ENCODE measurements around the gene CACNG1. TPM values are rescaled to one million over a fixed set of nuclear protein-coding genes. Genes with fewer than 3 reads are reported as not detected.

Gene CACNG1
- total RNA-seq, 1 donor from 2014 or later, result not detected

DNA sequence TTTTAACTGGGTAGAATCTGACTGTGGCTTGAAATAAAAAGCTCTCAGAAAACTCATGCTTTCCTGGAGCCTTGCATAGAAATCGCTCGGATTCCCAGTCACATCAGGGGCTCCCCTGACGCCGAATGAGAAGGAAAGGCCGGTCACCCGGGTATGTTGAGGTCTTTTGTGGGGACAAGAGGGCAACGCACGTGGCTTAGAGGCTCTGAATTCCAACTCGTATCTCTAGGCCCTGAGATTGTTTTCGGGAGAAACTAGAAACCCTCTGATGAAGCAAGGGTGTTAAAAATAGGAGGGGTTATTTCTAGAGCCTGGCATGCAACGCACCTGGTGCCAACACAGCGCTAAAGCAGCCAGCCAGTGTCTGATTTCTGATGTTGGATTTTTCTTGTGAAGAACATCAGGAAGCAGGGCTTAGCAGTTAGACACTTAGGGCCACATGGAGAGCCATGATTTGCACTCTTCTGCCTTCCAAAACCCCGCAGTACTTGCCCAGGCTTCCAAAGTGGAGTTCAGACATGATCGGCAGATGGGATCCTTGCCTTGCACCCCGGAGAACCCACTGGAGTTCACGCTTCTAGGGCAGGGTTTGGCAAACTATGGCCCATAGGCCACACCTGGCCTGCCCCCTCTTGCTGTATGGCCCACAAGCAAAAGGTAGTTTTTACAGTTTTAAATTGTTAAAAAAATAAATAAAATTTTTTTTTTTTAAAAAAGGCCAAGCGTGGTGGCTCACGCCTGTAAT is 12.6 kb downstream of the CACNG1 start:
- no peaks in the 10 kb centered on the region for H3K9me3 Mint-ChIP-seq
- intact Hi-C loops (cut with micrococcal nuclease), result no loop called here
- DNase-seq (ENCODE audit: low spot score), result no peak
- H3K36me3 Mint-ChIP-seq (ENCODE audit: low read depth), result no peaks in the 10 kb centered on the region
- H3K27ac Mint-ChIP-seq, result no peak overlapping the region
- no peaks in the 10 kb centered on the region for H3K27me3 Mint-ChIP-seq (ENCODE audit: insufficient read depth)
- H3K4me1 Mint-ChIP-seq (ENCODE audit: low read depth), result no peaks in the 10 kb centered on the region
- no peak overlapping the region for H3K4me3 Mint-ChIP-seq

DNA sequence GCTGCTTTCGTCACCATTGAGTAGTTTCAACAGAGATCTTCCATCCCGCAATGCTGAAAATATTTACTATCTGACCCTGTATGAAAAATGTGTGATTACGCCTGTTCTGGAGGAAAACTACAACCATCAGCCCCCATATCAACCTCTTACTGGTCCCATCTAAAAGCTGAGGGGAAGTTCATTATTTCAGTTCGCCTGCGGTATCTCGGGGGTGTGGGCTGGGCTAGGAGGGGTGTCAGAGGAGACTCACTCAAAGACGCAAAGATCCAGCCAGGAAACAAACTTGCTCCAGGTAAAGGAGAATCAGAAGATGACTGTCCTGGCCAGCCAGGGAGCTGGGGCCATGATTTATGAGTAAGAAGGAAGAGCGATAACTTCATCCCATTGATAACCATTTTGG is 13.7 kb downstream of the CACNG1 start:
- DNase-seq (ENCODE audit: low spot score), result no peak
- intact Hi-C loops (cut with micrococcal nuclease), result no loop called here
- no peaks in the 10 kb centered on the region for H3K27me3 Mint-ChIP-seq (ENCODE audit: insufficient read depth)
- H3K27ac Mint-ChIP-seq, result no peak overlapping the region
- no peaks in the 10 kb centered on the region for H3K4me1 Mint-ChIP-seq (ENCODE audit: low read depth)
- H3K9me3 Mint-ChIP-seq, result no peaks in the 10 kb centered on the region
- no peaks in the 10 kb centered on the region for H3K36me3 Mint-ChIP-seq (ENCODE audit: low read depth)
- H3K4me3 Mint-ChIP-seq, result no peak overlapping the region

DNA sequence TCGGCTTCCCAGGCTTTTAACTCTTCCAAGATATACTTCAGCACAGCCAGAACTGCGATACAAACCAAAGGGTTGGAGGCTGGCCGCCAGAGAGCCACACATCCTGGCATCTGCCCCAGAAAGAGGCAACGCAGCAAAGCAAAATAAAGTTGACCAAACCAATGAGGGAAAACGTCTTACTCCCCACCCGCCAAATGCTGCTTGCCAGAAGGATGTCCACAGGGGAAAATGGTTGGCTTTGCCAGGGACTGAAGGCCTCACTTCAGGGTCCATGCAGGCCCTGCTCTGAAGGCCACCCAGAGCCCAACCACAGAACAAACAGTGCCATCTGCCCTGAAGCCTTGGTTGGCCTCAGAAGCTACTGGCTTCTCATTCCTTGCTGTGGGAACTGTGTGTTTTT is 15.0 kb downstream of the CACNG1 start:
- H3K4me3 Mint-ChIP-seq, result no peak overlapping the region
- H3K9me3 Mint-ChIP-seq, result no peaks in the 10 kb centered on the region
- intact Hi-C loops (cut with micrococcal nuclease), result no loop called here
- DNase-seq (ENCODE audit: low spot score), result no peak
- no peak overlapping the region for H3K27ac Mint-ChIP-seq
- no peaks in the 10 kb centered on the region for H3K27me3 Mint-ChIP-seq (ENCODE audit: insufficient read depth)
- no peaks in the 10 kb centered on the region for H3K36me3 Mint-ChIP-seq (ENCODE audit: low read depth)
- no peaks in the 10 kb centered on the region for H3K4me1 Mint-ChIP-seq (ENCODE audit: low read depth)

DNA sequence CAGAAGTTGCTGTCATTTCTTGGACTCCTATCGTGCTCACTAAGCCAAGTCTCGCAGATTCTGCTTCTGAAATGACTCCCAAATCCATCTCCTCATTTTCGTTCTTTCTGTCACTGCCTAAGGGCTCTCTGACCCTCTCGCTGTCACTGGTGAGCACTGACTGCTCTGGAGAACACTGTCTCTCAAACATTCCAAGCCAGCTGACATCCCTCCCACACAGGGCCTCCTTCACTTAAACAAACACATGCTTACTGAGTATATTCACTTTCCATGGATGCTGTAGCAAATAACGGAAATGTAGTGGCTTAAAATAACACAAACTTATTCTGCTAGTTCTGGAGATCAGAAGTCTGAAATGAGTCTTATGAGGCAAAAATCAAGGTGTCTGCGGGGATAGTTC is 18.8 kb downstream of the CACNG1 start:
- intact Hi-C loops (cut with micrococcal nuclease), result no loop called here
- Mint-ChIP-seq H3K27me3 (ENCODE audit: insufficient read depth) (no peaks in the 10 kb centered on the region), H3K4me3 (no peak overlapping the region), H3K9me3 (no peaks in the 10 kb centered on the region), H3K36me3 (ENCODE audit: low read depth) (no peaks in the 10 kb centered on the region), H3K27ac (no peak overlapping the region), H3K4me1 (ENCODE audit: low read depth) (no peaks in the 10 kb centered on the region)
- no peak for DNase-seq (ENCODE audit: low spot score)

DNA sequence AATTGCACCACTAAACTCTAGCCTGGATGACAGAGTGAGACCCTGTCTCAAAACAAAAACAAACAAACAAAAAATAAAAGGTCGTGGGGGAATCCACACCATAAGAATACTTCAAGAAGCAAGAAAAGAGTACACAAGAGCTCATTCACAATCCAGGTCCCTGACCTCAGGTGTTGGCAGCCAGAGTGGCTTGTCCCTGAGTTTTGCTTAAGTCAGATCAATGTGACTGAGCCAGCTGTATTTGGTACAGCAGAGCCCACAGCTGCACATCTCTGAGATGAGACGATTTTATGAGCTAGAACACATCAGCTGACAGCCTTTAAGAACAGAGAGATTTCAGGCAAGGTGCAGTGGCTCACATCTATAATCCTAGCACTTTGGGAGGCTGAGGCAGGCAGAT is 22.4 kb downstream of the CACNG1 start:
- no peaks in the 10 kb centered on the region for H3K36me3 Mint-ChIP-seq (ENCODE audit: low read depth)
- intact Hi-C loops (cut with micrococcal nuclease), result no loop called here
- H3K9me3 Mint-ChIP-seq, result no peaks in the 10 kb centered on the region

DNA sequence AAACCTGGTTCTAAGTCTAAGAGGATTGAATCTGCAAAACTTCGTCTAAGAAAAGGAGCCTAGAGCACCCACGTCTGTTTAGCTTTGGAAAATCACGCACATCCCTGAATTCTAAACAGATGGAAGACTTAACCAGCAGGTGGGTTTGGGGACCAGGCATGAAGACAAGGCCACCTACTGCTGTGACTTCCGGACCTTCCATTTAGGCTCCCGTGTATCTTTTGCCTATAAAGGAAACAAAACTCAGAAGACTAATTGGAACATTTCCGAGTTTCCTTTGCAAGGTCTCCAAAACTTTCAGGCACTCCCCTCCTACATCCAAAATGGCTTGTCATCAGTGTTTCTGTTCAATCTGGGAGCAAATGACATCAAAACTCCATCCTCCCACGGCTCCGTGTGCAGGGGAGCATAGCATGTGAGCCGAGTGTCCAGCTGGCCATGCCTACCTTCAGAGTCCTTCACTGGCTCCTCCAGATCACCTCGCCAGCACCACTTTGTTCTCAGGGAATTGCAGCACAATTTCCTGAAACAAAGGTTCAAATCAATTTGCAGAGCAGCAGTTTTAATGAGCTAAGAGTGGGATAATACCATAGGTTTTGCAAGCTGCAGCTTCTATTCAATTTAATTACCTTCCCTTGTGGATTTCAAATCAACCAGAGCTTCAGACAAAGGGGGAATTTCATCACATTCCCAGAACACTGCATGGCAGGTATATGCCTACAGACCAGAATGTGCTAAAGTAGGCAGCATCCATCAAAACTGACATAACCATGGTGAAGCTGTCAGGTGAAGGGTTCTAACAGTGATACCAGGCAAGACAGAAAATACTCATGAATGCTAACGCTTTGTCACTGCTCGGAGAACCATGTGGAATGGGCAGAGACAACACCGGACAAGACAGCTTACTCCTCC is 23.5 kb downstream of the CACNG1 start:
- Mint-ChIP-seq H3K36me3 (ENCODE audit: low read depth) (no peaks in the 10 kb centered on the region), H3K27me3 (ENCODE audit: insufficient read depth) (no peaks in the 10 kb centered on the region), H3K9me3 (no peaks in the 10 kb centered on the region), H3K4me1 (ENCODE audit: low read depth) (no peaks in the 10 kb centered on the region), H3K4me3 (no peak overlapping the region), H3K27ac (no peak overlapping the region)
- DNase-seq (ENCODE audit: low spot score), result no peak
- intact Hi-C loops (cut with micrococcal nuclease), result no loop called here

More for the DNA sequence above, 22.4 kb downstream of the CACNG1 start:
- no peak overlapping the region for H3K27ac Mint-ChIP-seq
- H3K4me1 Mint-ChIP-seq (ENCODE audit: low read depth), result no peaks in the 10 kb centered on the region
- DNase-seq (ENCODE audit: low spot score), result no peak
- no peak overlapping the region for H3K4me3 Mint-ChIP-seq
- no peaks in the 10 kb centered on the region for H3K27me3 Mint-ChIP-seq (ENCODE audit: insufficient read depth)

DNA sequence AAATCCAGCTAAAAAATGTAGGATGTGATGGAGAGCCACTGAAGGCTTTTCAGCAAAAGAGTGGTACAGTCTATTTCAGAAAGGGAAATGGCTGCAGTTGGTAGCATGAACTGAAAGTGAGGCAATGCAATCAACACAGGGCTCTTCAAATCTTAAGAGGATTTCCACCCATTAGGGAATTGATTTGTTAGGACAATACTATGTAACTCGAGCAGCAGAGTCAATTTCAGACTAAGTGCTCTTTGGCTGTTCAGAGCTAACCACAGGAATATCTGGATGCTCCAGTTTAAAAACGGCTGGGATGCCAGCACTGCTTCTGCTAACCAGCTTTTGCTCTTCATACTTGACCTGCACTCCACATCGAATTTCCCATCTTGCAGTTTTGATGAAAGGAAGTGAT is 24.6 kb downstream of the CACNG1 start:
- peaks cover 3% of the 10 kb centered on the region for H3K36me3 Mint-ChIP-seq (ENCODE audit: low read depth)
- intact Hi-C loops (cut with micrococcal nuclease), result no loop called here
- no peaks in the 10 kb centered on the region for H3K9me3 Mint-ChIP-seq
- no peak for DNase-seq (ENCODE audit: low spot score)
- no peak overlapping the region for H3K27ac Mint-ChIP-seq
- no peaks in the 10 kb centered on the region for H3K4me1 Mint-ChIP-seq (ENCODE audit: low read depth)
- no peaks in the 10 kb centered on the region for H3K27me3 Mint-ChIP-seq (ENCODE audit: insufficient read depth)
- H3K4me3 Mint-ChIP-seq, result no peak overlapping the region

DNA sequence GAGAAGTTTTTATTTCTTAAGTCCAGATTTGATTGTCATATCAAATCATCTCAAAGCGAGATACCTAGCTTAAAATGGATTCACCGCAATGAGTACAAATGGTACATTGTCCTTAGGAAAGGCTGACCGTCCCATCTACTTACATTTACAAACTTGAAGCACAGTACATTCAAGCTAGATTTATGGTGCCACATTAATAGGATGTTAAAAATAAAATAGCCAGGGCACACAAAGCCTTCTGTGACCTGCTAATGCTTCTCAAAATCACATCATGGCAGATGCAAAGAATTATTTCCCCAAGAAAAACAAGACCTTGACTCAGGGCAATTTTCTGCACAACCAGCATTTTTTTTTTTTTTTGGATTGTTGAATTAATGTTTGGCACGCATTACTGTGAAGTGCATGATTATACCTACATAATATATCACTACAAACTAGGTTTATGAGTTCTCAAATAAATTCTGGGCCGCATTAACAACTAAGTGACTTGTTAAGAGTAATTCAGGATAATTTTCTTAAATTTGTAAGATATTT is 25.3 kb downstream of the CACNG1 start:
- Mint-ChIP-seq H3K27ac (no peak overlapping the region), H3K4me1 (ENCODE audit: low read depth) (no peaks in the 10 kb centered on the region), H3K36me3 (ENCODE audit: low read depth) (peaks cover 3% of the 10 kb centered on the region), H3K9me3 (no peaks in the 10 kb centered on the region), H3K27me3 (ENCODE audit: insufficient read depth) (no peaks in the 10 kb centered on the region), H3K4me3 (no peak overlapping the region)
- intact Hi-C loops (cut with micrococcal nuclease), result no loop called here
- no peak for DNase-seq (ENCODE audit: low spot score)

DNA sequence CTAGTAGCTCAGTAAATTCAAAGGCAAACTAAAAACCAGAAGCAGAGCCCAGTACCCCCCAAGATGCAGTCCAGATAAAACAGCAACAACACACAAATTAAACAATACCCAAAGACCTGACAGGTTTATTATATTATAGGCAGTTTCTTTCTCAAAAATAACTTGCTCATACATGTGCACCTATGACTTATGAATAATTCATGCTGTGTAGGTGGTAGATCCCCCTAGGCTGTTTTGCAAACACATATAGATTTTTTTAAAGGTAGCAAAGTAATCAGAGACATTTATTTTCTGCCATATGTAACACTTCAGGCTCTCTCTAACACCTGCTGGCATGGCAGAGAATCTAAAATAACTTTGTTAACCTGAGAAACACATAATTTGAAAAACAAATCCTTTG is 27.2 kb downstream of the CACNG1 start:
- H3K27ac Mint-ChIP-seq, result no peak overlapping the region
- H3K36me3 Mint-ChIP-seq (ENCODE audit: low read depth), result peaks cover 12% of the 10 kb centered on the region
- no peak overlapping the region for H3K4me3 Mint-ChIP-seq
- no peaks in the 10 kb centered on the region for H3K27me3 Mint-ChIP-seq (ENCODE audit: insufficient read depth)
- DNase-seq (ENCODE audit: low spot score), result no peak
- no peaks in the 10 kb centered on the region for H3K4me1 Mint-ChIP-seq (ENCODE audit: low read depth)
- H3K9me3 Mint-ChIP-seq, result no peaks in the 10 kb centered on the region
- intact Hi-C loops (cut with micrococcal nuclease), result no loop called here

DNA sequence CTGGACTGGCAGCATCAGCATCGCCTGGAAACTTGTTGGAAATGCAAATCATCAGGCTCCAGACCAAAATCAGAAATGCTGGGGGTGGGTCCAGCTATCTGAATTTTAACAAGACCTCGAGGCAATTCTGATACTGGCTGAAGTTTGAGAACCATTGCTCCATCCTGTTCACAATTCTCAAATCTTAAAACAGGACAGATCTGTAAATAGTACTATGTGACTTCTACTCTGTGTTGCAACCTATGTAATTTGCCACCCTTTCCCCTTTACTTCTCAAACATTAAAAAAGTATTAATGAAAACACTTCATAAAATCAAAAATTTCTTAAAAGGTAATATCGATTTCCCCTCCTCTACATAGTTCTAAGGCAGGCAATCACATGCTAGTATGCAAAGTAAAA is 28.5 kb downstream of the CACNG1 start:
- H3K4me1 Mint-ChIP-seq (ENCODE audit: low read depth), result no peaks in the 10 kb centered on the region
- DNase-seq (ENCODE audit: low spot score), result no peak
- intact Hi-C loops (cut with micrococcal nuclease), result no loop called here
- H3K27me3 Mint-ChIP-seq (ENCODE audit: insufficient read depth), result no peaks in the 10 kb centered on the region
- H3K4me3 Mint-ChIP-seq, result no peak overlapping the region
- H3K9me3 Mint-ChIP-seq, result no peaks in the 10 kb centered on the region
- H3K36me3 Mint-ChIP-seq (ENCODE audit: low read depth), result peaks cover 16% of the 10 kb centered on the region
- H3K27ac Mint-ChIP-seq, result no peak overlapping the region

DNA sequence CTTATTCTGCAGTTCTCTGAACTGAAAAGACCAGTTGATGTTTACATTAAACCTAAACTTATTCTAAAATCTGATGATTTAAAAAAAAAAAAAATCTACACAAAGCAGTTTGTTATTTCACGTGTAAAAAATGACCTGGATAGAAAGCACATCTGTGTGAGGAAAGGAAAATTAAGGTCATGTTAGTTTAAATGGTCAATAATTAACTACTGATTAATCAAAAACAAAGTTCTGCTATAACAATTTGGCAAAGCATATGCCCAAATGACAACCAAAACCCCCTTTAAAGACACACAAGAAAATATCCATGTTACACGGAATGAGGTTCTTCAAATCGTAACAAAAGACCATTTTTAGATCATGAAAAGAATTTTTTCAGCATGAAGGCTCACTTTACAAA is 30.4 kb downstream of the CACNG1 start:
- no peaks in the 10 kb centered on the region for H3K4me1 Mint-ChIP-seq (ENCODE audit: low read depth)
- no peaks in the 10 kb centered on the region for H3K9me3 Mint-ChIP-seq
- H3K36me3 Mint-ChIP-seq (ENCODE audit: low read depth), result peaks cover 18% of the 10 kb centered on the region
- no peak for DNase-seq (ENCODE audit: low spot score)
- H3K27me3 Mint-ChIP-seq (ENCODE audit: insufficient read depth), result no peaks in the 10 kb centered on the region
- no peak overlapping the region for H3K4me3 Mint-ChIP-seq
- no peak overlapping the region for H3K27ac Mint-ChIP-seq
- intact Hi-C loops (cut with micrococcal nuclease), result no loop called here

DNA sequence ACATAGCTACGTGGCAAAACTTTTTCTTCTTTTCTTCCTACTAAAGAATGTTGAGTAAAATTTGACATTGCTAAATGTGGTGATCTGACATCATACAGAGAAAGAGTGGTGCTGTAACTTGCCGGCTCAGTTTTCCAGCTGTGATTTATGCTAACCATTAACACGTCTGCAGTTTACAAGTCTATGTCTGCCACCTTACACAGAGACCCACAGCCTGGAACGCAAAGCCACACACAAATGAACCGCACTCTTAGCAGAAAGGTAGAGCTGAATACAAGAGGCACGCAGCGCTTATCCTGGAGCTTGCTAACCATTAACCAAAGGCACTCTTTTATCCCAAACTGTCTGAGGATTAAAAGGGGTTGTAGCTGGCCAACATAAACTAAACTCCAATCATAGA is 31.9 kb downstream of the CACNG1 start:
- DNase-seq (ENCODE audit: low spot score), result no peak
- H3K27me3 Mint-ChIP-seq (ENCODE audit: insufficient read depth), result no peaks in the 10 kb centered on the region
- no peaks in the 10 kb centered on the region for H3K9me3 Mint-ChIP-seq
- intact Hi-C loops (cut with micrococcal nuclease), result no loop called here
- H3K4me3 Mint-ChIP-seq, result no peak overlapping the region
- H3K36me3 Mint-ChIP-seq (ENCODE audit: low read depth), result peaks cover 21% of the 10 kb centered on the region
- H3K27ac Mint-ChIP-seq, result no peak overlapping the region
- H3K4me1 Mint-ChIP-seq (ENCODE audit: low read depth), result peaks cover 10% of the 10 kb centered on the region

DNA sequence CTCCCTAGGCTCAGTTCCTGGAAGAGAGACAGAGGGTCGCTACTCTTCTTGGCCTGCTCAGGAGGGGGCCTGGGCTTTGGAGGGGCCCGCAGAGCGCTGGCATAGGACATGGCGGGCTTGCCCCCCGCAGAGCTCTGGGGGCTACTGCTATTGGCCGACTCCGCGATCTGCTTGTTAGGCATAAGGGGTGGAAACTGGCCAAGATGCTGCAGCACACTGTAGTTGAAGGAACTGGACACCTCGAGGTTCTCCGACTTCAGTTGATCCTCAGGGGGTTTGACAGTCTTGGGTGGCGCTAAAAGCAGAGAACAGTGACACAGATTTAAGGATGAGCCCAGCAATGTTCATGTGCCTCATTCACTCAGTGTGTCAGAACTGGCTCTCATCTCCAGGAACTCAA is 33.9 kb downstream of the CACNG1 start:
- Mint-ChIP-seq H3K27me3 (ENCODE audit: insufficient read depth) (no peaks in the 10 kb centered on the region), H3K4me3 (no peak overlapping the region), H3K4me1 (ENCODE audit: low read depth) (peaks cover 21% of the 10 kb centered on the region), H3K36me3 (ENCODE audit: low read depth) (peaks cover 23% of the 10 kb centered on the region), H3K27ac (no peak overlapping the region), H3K9me3 (no peaks in the 10 kb centered on the region)
- intact Hi-C loops (cut with micrococcal nuclease), result no loop called here
- DNase-seq (ENCODE audit: low spot score), result no peak
